ENCODE data around the gene ITPR3.

DNA sequence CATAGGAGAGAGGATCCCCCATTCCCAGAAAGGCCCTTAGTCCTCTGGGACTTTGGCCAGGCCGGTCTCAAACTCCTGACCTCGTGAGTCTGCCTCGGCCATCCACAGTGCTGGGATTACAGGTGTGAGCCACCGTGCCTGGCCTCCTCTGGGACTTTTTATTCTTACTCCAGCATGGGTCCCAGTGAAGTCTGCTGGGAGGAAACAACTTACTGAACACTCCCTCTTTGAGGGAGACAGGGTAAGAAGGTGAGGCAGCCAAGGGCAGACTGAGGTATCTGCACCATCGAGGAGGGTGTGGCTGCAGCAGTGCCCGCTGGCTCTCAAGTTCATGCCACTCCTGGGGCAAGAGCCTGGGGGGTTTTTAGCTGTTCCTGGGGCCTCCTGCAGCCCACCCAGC, 43.4 kb upstream of the ITPR3 start:
- no peak for TF ChIP-seq FOXK2 (IDR thresholded peaks at IDR 0.05)
- no peak for TF ChIP-seq ELF4 (IDR thresholded peaks at IDR 0.05)
- TF ChIP-seq SP1 (IDR thresholded peaks at IDR 0.05): no peak
- no peak for TF ChIP-seq LEF1 (IDR thresholded peaks at IDR 0.05; ENCODE audit: borderline replicate concordance)
- TF ChIP-seq PKNOX1 (IDR thresholded peaks at IDR 0.05): no peak
- TF ChIP-seq FOXM1 (IDR thresholded peaks at IDR 0.05; ENCODE audit: borderline replicate concordance): no peak
- no peak for TF ChIP-seq BHLHE40 (IDR thresholded peaks at IDR 0.05; ENCODE audit: borderline replicate concordance)
- TF ChIP-seq NFRKB (IDR thresholded peaks at IDR 0.05): no peak

All from HEK293T (cell line).